ENCODE data around the gene EPHB4.

- TF ChIP-seq CTCF (IDR thresholded peaks at IDR 0.05; ENCODE audit: low read depth, low read length) (no peak), POLR2A (IDR thresholded peaks at IDR 0.05; ENCODE audit: extremely low read depth, insufficient read length) (no peak), MYC (IDR thresholded peaks at IDR 0.05; ENCODE audit: low read depth, low read length) (no peak), MAX (IDR thresholded peaks at IDR 0.05; ENCODE audit: low read depth, low read length) (no peak)
These were observed 9.0 kb downstream of the EPHB4 start for GRCh38 chr7:100818366-100818765.
